Measurements from ENCODE around the gene TTLL7.

Gene TTLL7

DNA sequence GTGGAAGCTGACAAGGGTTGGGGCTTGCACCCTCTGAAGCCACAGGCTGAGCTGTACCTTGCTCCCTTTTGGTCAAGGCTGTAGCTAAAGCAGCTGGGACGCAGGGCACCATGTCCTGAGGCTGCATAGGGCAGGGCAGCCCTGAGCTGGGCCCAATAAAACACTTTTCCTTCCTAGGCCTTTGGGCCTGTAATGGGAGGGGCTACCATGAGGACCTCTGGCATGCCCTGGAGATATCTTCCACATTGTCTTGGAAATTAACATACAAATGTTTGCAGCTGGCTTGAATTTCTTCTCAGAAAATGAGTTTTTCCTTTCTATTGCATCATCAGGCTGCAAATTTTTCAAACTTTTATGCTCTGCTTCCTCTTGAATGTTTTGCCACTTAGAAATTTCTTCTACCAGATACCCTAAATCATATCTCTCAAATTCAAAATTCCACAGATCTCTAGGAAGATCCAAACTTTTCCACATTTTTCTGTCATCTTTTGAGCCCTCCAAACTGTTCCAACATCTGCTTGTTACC lies 32.9 kb upstream of the TTLL7 start:
- H3K4me3 ChIP-seq (ENCODE audit: low read length) = no peak overlapping the region
- no peaks in the 10 kb centered on the region for H3K79me2 ChIP-seq (ENCODE audit: low read length)
- peaks cover 7% of the 10 kb centered on the region; the same call in 1 of the 2 replicates for H3K4me1 ChIP-seq (ENCODE audit: low read length)
- no peak overlapping the region for H3K4me2 ChIP-seq (ENCODE audit: low read length)
- no peaks in the 10 kb centered on the region for H3K9me3 ChIP-seq (ENCODE audit: insufficient read depth, low read length)
- H2AFZ ChIP-seq (ENCODE audit: low read depth, low read length) = no peak overlapping the region
- H3K27ac ChIP-seq (ENCODE audit: low read length) = no peak overlapping the region
- H4K20me1 ChIP-seq (ENCODE audit: insufficient read depth, low read length) = no peaks in the 10 kb centered on the region
- no peaks in the 10 kb centered on the region for H3K27me3 ChIP-seq (ENCODE audit: low read depth, low read length)
- TF ChIP-seq, protein P1, sequence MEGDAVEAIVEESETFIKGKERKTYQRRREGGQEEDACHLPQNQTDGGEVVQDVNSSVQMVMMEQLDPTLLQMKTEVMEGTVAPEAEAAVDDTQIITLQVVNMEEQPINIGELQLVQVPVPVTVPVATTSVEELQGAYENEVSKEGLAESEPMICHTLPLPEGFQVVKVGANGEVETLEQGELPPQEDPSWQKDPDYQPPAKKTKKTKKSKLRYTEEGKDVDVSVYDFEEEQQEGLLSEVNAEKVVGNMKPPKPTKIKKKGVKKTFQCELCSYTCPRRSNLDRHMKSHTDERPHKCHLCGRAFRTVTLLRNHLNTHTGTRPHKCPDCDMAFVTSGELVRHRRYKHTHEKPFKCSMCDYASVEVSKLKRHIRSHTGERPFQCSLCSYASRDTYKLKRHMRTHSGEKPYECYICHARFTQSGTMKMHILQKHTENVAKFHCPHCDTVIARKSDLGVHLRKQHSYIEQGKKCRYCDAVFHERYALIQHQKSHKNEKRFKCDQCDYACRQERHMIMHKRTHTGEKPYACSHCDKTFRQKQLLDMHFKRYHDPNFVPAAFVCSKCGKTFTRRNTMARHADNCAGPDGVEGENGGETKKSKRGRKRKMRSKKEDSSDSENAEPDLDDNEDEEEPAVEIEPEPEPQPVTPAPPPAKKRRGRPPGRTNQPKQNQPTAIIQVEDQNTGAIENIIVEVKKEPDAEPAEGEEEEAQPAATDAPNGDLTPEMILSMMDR (IDR thresholded peaks at IDR 0.05; ENCODE audit: low read depth, low read length) = no peak
- TF ChIP-seq EZH2phosphoT487 (IDR thresholded peaks at IDR 0.05; ENCODE audit: low read depth) = no peak
- H3K9ac ChIP-seq (ENCODE audit: low read length) = no peak overlapping the region
- no peaks in the 10 kb centered on the region for H3K36me3 ChIP-seq (replicated peaks; ENCODE audit: low read depth, low read length)

DNA sequence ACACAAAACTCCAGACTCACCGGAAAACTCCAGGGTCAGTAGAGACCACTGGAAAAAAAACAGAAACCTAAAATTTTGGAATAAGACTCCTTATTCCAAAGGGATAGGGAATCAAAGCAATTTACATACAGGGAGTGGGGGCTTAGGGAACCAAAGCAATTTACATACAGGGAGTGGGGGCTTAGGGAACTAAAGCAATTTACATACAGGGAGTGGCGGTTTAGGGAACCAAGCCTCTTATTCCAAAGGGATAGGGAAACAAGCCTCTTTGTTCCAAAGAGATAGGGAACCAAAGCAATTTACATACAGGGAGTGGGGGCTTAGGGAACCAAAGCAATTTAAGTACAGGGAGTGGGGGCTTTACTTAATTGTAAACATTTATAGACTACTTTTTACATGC lies 28.4 kb upstream of the TTLL7 start:
- no peak for TF ChIP-seq EZH2phosphoT487 (IDR thresholded peaks at IDR 0.05; ENCODE audit: low read depth)
- Histone ChIP-seq H4K20me1 (ENCODE audit: insufficient read depth, low read length) (no peaks in the 10 kb centered on the region), H3K9me3 (ENCODE audit: insufficient read depth, low read length) (no peaks in the 10 kb centered on the region), H3K9ac (ENCODE audit: low read length) (no peak overlapping the region), H3K4me2 (ENCODE audit: low read length) (no peak overlapping the region), H3K27ac (ENCODE audit: low read length) (no peak overlapping the region), H3K4me1 (ENCODE audit: low read length) (peaks cover 3% of the 10 kb centered on the region; the same call in 1 of the 2 replicates), H3K79me2 (ENCODE audit: low read length) (no peaks in the 10 kb centered on the region), H2AFZ (ENCODE audit: low read depth, low read length) (no peak overlapping the region), H3K27me3 (ENCODE audit: low read depth, low read length) (no peaks in the 10 kb centered on the region), H3K4me3 (ENCODE audit: low read length) (no peak overlapping the region), H3K36me3 (replicated peaks; ENCODE audit: low read depth, low read length) (no peaks in the 10 kb centered on the region)

DNA sequence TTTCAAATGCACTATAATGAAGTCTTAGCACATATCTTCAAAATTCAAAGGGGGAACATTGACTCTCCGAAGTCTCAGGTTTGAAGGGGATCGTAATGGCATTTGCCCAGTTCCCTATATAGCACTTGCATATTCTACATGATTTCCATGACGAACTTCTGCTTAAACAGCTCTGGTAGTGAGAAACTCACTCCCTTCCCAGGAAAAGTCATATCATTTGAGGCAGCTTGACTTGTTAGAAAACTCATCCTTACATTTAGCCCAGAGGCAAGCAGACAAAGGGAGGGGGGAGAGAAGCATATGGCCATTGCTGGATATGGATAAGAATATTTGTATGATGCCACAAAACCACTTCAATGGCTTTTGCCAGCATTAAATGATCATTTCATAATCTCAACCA lies 27.0 kb upstream of the TTLL7 start:
- H4K20me1 ChIP-seq (ENCODE audit: insufficient read depth, low read length) = no peaks in the 10 kb centered on the region
- H3K9ac ChIP-seq (ENCODE audit: low read length) = no peak overlapping the region
- no peaks in the 10 kb centered on the region for H3K9me3 ChIP-seq (ENCODE audit: insufficient read depth, low read length)
- no peaks in the 10 kb centered on the region for H3K79me2 ChIP-seq (ENCODE audit: low read length)
- no peak overlapping the region for H3K4me3 ChIP-seq (ENCODE audit: low read length)
- H3K27me3 ChIP-seq (ENCODE audit: low read depth, low read length) = no peaks in the 10 kb centered on the region
- H3K4me1 ChIP-seq (ENCODE audit: low read length) = no peaks in the 10 kb centered on the region
- no peak overlapping the region for H3K27ac ChIP-seq (ENCODE audit: low read length)
- no peak overlapping the region for H2AFZ ChIP-seq (ENCODE audit: low read depth, low read length)
- no peak for TF ChIP-seq EZH2phosphoT487 (IDR thresholded peaks at IDR 0.05; ENCODE audit: low read depth)
- TF ChIP-seq, protein P1 (IDR thresholded peaks at IDR 0.05; ENCODE audit: low read depth, low read length) = no peak
- no peak overlapping the region for H3K4me2 ChIP-seq (ENCODE audit: low read length)
- H3K36me3 ChIP-seq (replicated peaks; ENCODE audit: low read depth, low read length) = no peaks in the 10 kb centered on the region

DNA sequence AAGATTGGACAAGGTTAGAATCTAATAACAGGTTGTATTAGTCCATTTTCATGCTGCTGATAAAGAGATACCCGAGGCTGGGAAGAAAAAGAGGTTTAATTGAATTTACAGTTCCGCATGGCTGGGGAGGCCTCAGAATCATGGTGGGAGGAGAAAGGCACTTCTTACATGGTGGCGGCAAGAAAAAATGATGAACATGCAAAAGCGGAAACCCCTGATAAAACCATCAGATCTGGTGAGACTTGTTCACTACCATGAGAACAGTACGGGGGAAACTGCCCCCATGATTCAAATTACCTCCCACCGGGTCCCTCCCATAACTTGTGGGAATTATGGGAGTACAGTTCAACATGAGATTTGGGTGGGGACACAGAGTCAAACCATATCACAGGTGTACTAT lies 22.9 kb upstream of the TTLL7 start:
- H3K4me3 ChIP-seq (ENCODE audit: low read length) = no peak overlapping the region
- H3K27me3 ChIP-seq (ENCODE audit: low read depth, low read length) = no peaks in the 10 kb centered on the region
- TF ChIP-seq EZH2phosphoT487 (IDR thresholded peaks at IDR 0.05; ENCODE audit: low read depth) = no peak
- H2AFZ ChIP-seq (ENCODE audit: low read depth, low read length) = no peak overlapping the region
- H3K27ac ChIP-seq (ENCODE audit: low read length) = no peak overlapping the region
- no peak overlapping the region for H3K4me2 ChIP-seq (ENCODE audit: low read length)
- no peaks in the 10 kb centered on the region for H3K36me3 ChIP-seq (replicated peaks; ENCODE audit: low read depth, low read length)
- H4K20me1 ChIP-seq (ENCODE audit: insufficient read depth, low read length) = no peaks in the 10 kb centered on the region
- no peaks in the 10 kb centered on the region for H3K79me2 ChIP-seq (ENCODE audit: low read length)
- no peaks in the 10 kb centered on the region for H3K4me1 ChIP-seq (ENCODE audit: low read length)
- no peak overlapping the region for H3K9ac ChIP-seq (ENCODE audit: low read length)
- no peaks in the 10 kb centered on the region for H3K9me3 ChIP-seq (ENCODE audit: insufficient read depth, low read length)

DNA sequence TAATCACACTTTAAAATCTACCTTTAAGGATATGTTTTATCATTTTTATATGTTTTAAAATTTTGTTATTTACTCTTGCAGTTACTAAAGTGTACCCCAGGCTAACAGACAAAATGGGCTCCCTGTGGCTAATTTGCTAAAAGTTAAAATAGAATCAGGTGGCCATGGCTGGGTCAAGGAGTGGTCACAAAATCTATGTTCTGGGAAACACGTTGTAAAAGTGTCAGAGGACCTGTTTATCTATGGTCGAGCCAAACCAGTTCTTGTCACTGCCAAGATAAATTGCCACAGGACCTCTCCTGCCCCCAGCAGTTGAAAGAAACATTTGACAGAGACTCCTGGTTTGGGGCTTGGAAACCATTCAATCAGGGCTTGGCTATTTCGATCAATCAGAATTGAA lies 21.2 kb upstream of the TTLL7 start:
- Histone ChIP-seq H2AFZ (ENCODE audit: low read depth, low read length) (no peak overlapping the region), H3K4me2 (ENCODE audit: low read length) (no peak overlapping the region), H3K27ac (ENCODE audit: low read length) (no peak overlapping the region), H3K4me3 (ENCODE audit: low read length) (no peak overlapping the region), H3K79me2 (ENCODE audit: low read length) (no peaks in the 10 kb centered on the region), H3K9ac (ENCODE audit: low read length) (no peak overlapping the region), H3K36me3 (replicated peaks; ENCODE audit: low read depth, low read length) (no peaks in the 10 kb centered on the region), H3K27me3 (ENCODE audit: low read depth, low read length) (no peaks in the 10 kb centered on the region), H3K4me1 (ENCODE audit: low read length) (no peaks in the 10 kb centered on the region), H4K20me1 (ENCODE audit: insufficient read depth, low read length) (no peaks in the 10 kb centered on the region), H3K9me3 (ENCODE audit: insufficient read depth, low read length) (no peaks in the 10 kb centered on the region)
- TF ChIP-seq EZH2phosphoT487 (IDR thresholded peaks at IDR 0.05; ENCODE audit: low read depth) = no peak
